ENCODE results near the gene NEDD8. TPM values are rescaled to one million over a fixed set of nuclear protein-coding genes. Genes with fewer than 3 reads are reported as not detected.

Gene NEDD8
- total and polyA plus RNA-seq, 2 donors (not counting 3 experiments of a cell fraction or from before 2014, with no cell fraction given) = 243 to 316 TPM

DNA sequence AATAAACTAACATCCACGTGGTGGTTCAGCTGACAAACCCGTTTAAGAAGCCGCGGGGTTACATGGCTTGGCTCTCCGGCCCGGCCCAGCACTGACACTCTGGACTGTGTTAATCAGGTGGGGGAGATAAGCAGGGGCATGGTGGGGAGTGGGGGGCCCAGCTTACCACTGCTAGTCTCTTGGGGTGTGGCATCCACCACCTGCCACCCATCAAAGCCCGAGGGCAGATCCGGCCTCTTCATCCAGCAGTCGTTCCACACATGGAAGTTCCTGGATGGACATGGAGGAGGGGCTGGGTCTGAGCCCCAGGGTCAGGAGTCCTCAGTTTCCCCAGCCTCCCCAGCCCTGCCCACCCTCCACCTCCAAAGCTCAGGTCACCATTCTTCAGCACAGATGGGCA, 26.0 kb upstream of the NEDD8 start:
- no peaks in the 10 kb centered on the region for H3K9me1 ChIP-seq (replicated peaks; ENCODE audit: control insufficient read depth, extremely low read depth, insufficient read depth, low read length)
- BruUV-seq (replicated peaks) = no TSS peak
- ChIA-PET POLR2A (no interaction called here), CTCF (interaction anchor here (0.8 to 1.6 kb wide), 3 partner anchors 15 to 50 kb away, joined by 3 to 4 read pairs (median 3); partner anchors contain the start of genes CIDEB and TINF2)
- TF ChIP-seq, protein P1, sequence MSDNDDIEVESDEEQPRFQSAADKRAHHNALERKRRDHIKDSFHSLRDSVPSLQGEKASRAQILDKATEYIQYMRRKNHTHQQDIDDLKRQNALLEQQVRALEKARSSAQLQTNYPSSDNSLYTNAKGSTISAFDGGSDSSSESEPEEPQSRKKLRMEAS (IDR thresholded peaks at IDR 0.05; ENCODE audit: insufficient read depth, insufficient read length) = no peak
- TF ChIP-seq GATA2 (IDR thresholded peaks at IDR 0.05; ENCODE audit: insufficient read depth, insufficient read length, low read depth, low read length) (no peak), JUN (IDR thresholded peaks at IDR 0.05; ENCODE audit: borderline replicate concordance, insufficient read depth, insufficient read length, low read depth) (no peak), POLR2A (IDR thresholded peaks at IDR 0.05; ENCODE audit: low read depth, low read length) (no peak), FOS (IDR thresholded peaks at IDR 0.05; ENCODE audit: borderline replicate concordance, insufficient read depth, low read length) (no peak), MYC (IDR thresholded peaks at IDR 0.05; ENCODE audit: low read depth, low read length) (no peak), EZH2 (IDR thresholded peaks at IDR 0.05; ENCODE audit: borderline replicate concordance, low read depth, low read length, severe bottlenecking) (no peak), POLR2AphosphoS5 (IDR thresholded peaks at IDR 0.05; ENCODE audit: insufficient read depth, low read depth, low read length) (no peak)
- TF ChIP-seq, protein P2, sequence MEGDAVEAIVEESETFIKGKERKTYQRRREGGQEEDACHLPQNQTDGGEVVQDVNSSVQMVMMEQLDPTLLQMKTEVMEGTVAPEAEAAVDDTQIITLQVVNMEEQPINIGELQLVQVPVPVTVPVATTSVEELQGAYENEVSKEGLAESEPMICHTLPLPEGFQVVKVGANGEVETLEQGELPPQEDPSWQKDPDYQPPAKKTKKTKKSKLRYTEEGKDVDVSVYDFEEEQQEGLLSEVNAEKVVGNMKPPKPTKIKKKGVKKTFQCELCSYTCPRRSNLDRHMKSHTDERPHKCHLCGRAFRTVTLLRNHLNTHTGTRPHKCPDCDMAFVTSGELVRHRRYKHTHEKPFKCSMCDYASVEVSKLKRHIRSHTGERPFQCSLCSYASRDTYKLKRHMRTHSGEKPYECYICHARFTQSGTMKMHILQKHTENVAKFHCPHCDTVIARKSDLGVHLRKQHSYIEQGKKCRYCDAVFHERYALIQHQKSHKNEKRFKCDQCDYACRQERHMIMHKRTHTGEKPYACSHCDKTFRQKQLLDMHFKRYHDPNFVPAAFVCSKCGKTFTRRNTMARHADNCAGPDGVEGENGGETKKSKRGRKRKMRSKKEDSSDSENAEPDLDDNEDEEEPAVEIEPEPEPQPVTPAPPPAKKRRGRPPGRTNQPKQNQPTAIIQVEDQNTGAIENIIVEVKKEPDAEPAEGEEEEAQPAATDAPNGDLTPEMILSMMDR (IDR thresholded peaks at IDR 0.05; ENCODE audit: extremely low read depth in 1 of 2, insufficient read depth in 1 of 2, low read depth in 1 of 2, low read length in 2 of 2) = no peak
- no peak overlapping the region for H3K4me2 ChIP-seq (ENCODE audit: insufficient read depth, low read length)
- FAIRE-seq = no peak
- no peak overlapping the region for H3K4me3 ChIP-seq (replicated peaks in 1 of 3; ENCODE audit: insufficient read depth in 1 of 3, low read depth in 1 of 3, low read length in 3 of 3)
- dilution Hi-C loops (cut with MboI; ENCODE audit: extremely low pct_ligation_motif_present, low sequenced_read_pairs) = no loop called here
- intact Hi-C loops (cut with micrococcal nuclease) = no loop called here
- peaks cover 0 to 3% of the 10 kb centered on the region in 2 experiments for H3K36me3 ChIP-seq (ENCODE audit: control insufficient read depth in 2 of 2, extremely low read depth in 1 of 2, insufficient read depth in 2 of 2, low read length in 2 of 2)
- no peaks in the 10 kb centered on the region for H3K4me1 ChIP-seq (ENCODE audit: control insufficient read depth, extremely low read depth, insufficient read depth, low read length)
- no peaks in the 10 kb centered on the region for H3K79me2 ChIP-seq (ENCODE audit: control insufficient read depth, insufficient read depth, low read length)
- no peak for DNase-seq (ENCODE audit: low read depth, low spot score)
- no peak overlapping the region for H2AFZ ChIP-seq (ENCODE audit: low read depth, low read length)
- no peak overlapping the region for H3K27ac ChIP-seq (ENCODE audit: insufficient read depth, low read depth, low read length)
- H3K27me3 ChIP-seq (ENCODE audit: control insufficient read depth in 2 of 2, insufficient read depth in 2 of 2, low read length in 2 of 2) = no peaks in the 10 kb centered on the region
- H4K20me1 ChIP-seq (replicated peaks; ENCODE audit: control insufficient read depth, extremely low read depth, insufficient read depth, low read length) = no peaks in the 10 kb centered on the region
- no peak overlapping the region for H3K9ac ChIP-seq (replicated peaks; ENCODE audit: extremely low read depth, insufficient read depth, low read length)
- no peaks in the 10 kb centered on the region for H3K9me3 ChIP-seq (replicated peaks; ENCODE audit: control insufficient read depth, insufficient read depth, low read length)

Measured in endothelial cell of umbilical vein (primary cell).